Common myeloid progenitor, CD34-positive (primary cell): ENCODE results near the gene TSPAN3.

ENCODE experiments used
- CTCF ChIA-PET: fragments of 350-600 bp; sonication (Branson Sonifier 250); formaldehyde crosslinking; loops from one replicate; lab custom pipeline; 2021; ENCODE audit warnings: antibody characterized with exemption; lab: Charles Lee
- POLR2A ChIA-PET: fragments of 350-600 bp; sonication (Branson Sonifier 250); formaldehyde crosslinking; loops from one replicate; lab custom pipeline; 2021; ENCODE audit warnings: antibody characterized with exemption; lab: Charles Lee
- DNase-seq, 3 donors: peaks; one replicate each; pipeline versions ENCODE4 v3.0.0 to v3.0.0-alpha.2; 2013
- H3K27ac ChIP-seq, 2 experiments: 1 replicate in 1 of 2; 2 replicates in 1 of 2; pipeline ENCODE4 v1.7.0; 2013; ENCODE audit warnings: inconsistent platforms in 2 of 2, low read length in 2 of 2, mild to moderate bottlenecking in 2 of 2, low read depth in 1 of 2, moderate library complexity in 1 of 2; ENCODE audit not compliant: severe bottlenecking in 2 of 2, insufficient read depth in 1 of 2, poor library complexity in 1 of 2
- H3K27me3 ChIP-seq, 5 experiments: replicated peaks in 2 of 5; 1 replicate in 3 of 5; 2 replicates in 2 of 5; pipeline versions ENCODE4 v1.6.1 to v1.7.0; 2013; ENCODE audit warnings: low read length in 4 of 5, mild to moderate bottlenecking in 2 of 5, moderate library complexity in 2 of 5, inconsistent platforms in 1 of 5; ENCODE audit not compliant: insufficient read depth in 5 of 5, control insufficient read depth in 4 of 5
- H3K36me3 ChIP-seq, 4 experiments: 1 replicate in 2 of 4; 2 replicates in 2 of 4; pipeline versions ENCODE4 v1.6.1 to v1.7.0; 2013; ENCODE audit warnings: low read length in 3 of 4, control low read depth in 1 of 4, mild to moderate bottlenecking in 1 of 4; ENCODE audit not compliant: control insufficient read depth in 4 of 4, insufficient read depth in 4 of 4
- H3K4me1 ChIP-seq, 4 experiments: 1 replicate in 3 of 4; 2 replicates in 1 of 4; pipeline versions ENCODE4 v1.6.1 to v1.7.1; 2013; ENCODE audit warnings: low read length in 3 of 4, mild to moderate bottlenecking in 3 of 4, control low read depth in 1 of 4, inconsistent platforms in 1 of 4, moderate library complexity in 1 of 4; ENCODE audit not compliant: control insufficient read depth in 4 of 4, insufficient read depth in 4 of 4; ENCODE audit errors: control extremely low read depth in 1 of 4
- H3K4me3 ChIP-seq, 7 experiments: 1 replicate in 4 of 7; 2 replicates in 3 of 7; pipeline versions ENCODE4 v1.5.1 to v1.7.0; 2013; ENCODE audit warnings: mild to moderate bottlenecking in 7 of 7, low read length in 6 of 7, moderate library complexity in 6 of 7, inconsistent platforms in 2 of 7, low read depth in 2 of 7, control low read depth in 1 of 7; ENCODE audit not compliant: insufficient read depth in 4 of 7, control insufficient read depth in 1 of 7; ENCODE audit errors: extremely low read depth in 1 of 7
- H3K9me3 ChIP-seq, 5 experiments: 1 replicate in 4 of 5; 2 replicates in 1 of 5; pipeline versions ENCODE4 v1.6.1 to v1.7.1; 2013; ENCODE audit warnings: low read length in 4 of 5, mild to moderate bottlenecking in 2 of 5, inconsistent platforms in 1 of 5, low read depth in 1 of 5, moderate library complexity in 1 of 5; ENCODE audit not compliant: control insufficient read depth in 4 of 5, insufficient read depth in 2 of 5; ENCODE audit errors: control extremely low read depth in 1 of 5
- WGBS: methylation state at CpG from one replicate; pipeline ENCODE4 v1.1.5; 2013; ENCODE audit not compliant: insufficient coverage; 5-methylcytosine and 5-hydroxymethylcytosine counted together

The TSPAN3 gene

DNA sequence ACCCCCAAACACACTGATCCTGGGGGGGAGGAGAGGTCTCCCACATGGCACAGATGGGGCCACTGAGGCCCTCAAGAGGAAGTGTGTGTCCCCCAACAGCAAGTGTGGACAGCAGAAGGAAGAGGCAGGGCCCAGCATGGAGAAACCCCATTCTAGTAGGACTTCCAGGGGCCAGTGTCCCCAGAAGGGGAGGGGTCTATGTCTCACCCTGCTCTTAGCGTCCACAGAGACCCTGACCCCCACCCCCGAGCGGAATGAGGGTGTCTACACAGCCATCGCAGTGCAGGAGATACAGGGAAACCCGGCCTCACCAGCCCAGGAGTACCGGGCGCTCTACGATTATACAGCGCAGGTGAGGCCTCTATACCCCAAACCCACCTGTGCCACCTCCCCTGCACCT is 35.3 kb downstream of the TSPAN3 start:
- WGBS: 100% methylated on average over 4 of the region's 9 CpGs
- Histone ChIP-seq H3K36me3 (peaks cover 7 to 49% (median 26%) of the 10 kb centered on the region in 4 experiments), H3K9me3 (peaks cover 0 to 13% (median 0%) of the 10 kb centered on the region in 5 experiments), H3K4me1 (peaks cover 0 to 17% (median 9%) of the 10 kb centered on the region in 4 experiments), H3K27me3 (no peaks in the 10 kb centered on the region), H3K27ac (no peak overlapping the region), H3K4me3 (no peak overlapping the region)
- POLR2A ChIA-PET: no interaction called here
- no peak for DNase-seq
- CTCF ChIA-PET: interaction anchor here (0.8 to 18.2 kb wide), 11 partner anchors 9 to 507 kb away, joined by 3 to 269 read pairs (median 3); no protein-coding TSS in a partner anchor

DNA sequence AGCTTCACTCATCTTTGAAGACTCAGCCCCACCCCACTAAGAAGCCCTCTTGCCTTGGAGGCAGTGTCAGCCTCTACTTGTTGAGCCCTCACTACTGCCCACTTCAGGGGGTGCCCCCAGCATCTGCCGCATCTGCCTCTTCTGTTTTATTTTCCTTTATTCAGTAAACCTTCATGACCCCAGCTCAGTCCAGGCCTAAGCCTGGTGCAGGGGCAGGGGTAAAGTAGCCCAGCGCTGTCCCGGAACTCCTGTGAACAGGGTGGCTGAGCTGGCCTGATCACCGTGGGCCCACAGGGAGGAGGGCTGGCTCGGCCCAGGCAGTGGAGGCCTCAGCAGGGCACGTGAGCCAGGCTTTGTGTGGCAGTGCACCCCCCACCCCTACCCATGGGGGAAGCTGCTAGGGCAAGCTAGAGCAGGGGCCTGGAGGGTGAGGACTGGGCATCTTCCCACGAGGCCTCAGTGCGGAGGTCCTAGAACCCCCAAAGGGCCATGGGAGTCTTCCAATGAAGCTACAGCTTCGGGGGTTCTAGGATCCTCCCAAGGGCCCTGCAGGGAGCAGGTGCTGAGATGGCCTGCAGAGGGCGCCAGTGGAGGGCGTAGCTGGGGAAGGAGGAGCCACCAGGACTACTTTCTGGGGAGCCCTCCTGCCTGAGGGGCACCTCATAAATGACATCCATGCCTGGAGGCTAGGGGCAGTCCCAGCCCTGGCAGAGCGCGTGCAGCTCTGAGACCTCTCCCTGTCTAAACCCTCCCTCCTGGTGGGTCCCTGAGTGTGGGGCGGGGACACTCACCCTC is 36.0 kb downstream of the TSPAN3 start:
- CTCF ChIA-PET: interaction anchor here (0.8 to 18.2 kb wide), 13 partner anchors 10 to 508 kb away, joined by 3 to 269 read pairs (median 3); no protein-coding TSS in a partner anchor
- Histone ChIP-seq H3K4me1 (peaks cover 0 to 19% (median 9%) of the 10 kb centered on the region in 4 experiments), H3K27me3 (no peaks in the 10 kb centered on the region), H3K4me3 (no peak overlapping the region), H3K27ac (no peak overlapping the region), H3K9me3 (peaks cover 0 to 13% (median 0%) of the 10 kb centered on the region in 5 experiments), H3K36me3 (peaks cover 7 to 46% (median 26%) of the 10 kb centered on the region in 4 experiments)
- peak; percentile 30 to 60 (median 55) for DNase-seq
- WGBS: 89% methylated on average over 12 of the region's 14 CpGs
- POLR2A ChIA-PET: no interaction called here

DNA sequence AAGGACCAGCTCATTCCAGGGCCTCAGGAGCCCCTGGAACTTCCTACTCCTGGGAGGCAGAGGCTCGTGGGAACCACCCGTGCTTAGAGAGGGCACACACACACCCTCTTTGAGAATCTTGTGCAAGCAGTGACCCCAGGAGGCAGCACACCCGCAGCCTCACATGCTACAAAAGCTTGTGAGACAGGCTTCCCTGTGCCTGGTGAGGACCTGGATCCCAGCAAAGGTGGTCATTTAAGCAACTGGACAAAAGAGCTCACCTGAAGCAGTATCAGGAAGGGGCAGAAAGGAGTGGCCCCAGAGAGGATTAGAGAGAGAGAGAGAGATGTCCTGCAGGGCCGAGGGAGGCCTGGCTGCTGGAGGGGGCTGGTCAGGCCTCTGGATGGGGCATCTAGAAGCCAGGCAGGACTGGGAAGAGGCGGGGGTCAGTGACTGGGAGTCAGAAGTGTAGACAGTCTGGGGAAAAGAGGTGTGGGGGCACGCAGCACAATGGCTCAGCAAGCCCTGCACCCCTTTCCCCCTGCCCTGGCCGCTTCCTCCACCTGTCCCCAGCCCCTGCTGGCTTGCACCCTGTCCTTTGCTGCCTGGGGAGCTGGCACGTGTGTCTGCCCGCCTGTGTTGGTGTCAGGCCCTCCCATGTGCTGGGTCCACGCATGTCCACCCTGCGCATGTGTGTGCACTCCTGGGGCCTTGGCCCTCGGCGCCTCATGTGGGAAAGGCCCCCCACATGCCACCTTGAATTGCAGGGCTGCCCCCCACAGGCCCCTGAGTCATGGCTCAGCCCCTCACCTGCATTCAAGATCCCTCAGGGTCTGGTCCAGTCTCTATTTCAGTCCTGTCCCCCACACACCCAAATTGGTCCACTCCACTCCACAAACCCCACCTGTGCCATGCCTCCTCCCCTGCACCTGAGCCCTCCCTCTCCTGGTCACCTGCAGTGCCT is 36.9 kb downstream of the TSPAN3 start:
- Histone ChIP-seq H3K9me3 (peaks cover 0 to 13% (median 0%) of the 10 kb centered on the region in 5 experiments), H3K4me3 (no peak overlapping the region), H3K4me1 (peaks cover 0 to 22% (median 9%) of the 10 kb centered on the region in 4 experiments), H3K27ac (no peak overlapping the region), H3K27me3 (no peaks in the 10 kb centered on the region), H3K36me3 (peaks cover 2 to 40% (median 25%) of the 10 kb centered on the region in 4 experiments)
- ChIA-PET CTCF (interaction anchor here (0.8 to 18.2 kb wide), 7 partner anchors 9 to 75 kb away, joined by 3 to 269 read pairs (median 3); no protein-coding TSS in a partner anchor), POLR2A (no interaction called here)
- no peak for DNase-seq
- over 99% methylated on average over 10 of the region's 13 CpGs for WGBS

DNA sequence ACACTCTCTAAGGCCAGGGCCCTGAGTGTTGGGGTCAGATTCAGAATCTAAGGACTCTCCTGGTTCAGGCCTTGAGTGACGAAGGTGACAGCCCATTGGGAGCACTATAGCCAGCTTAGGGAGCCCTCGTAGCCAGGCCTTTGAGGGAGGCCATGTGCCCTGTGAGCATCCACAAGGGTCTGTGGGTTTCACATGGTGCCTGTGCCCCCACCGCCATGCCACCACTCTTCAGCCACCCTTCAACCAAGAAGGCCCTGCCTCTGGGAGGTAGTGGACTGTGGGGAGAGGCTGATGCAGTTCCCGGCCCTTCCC is 37.5 kb downstream of the TSPAN3 start:
- Histone ChIP-seq H3K4me1 (peaks cover 0 to 28% (median 9%) of the 10 kb centered on the region in 4 experiments), H3K27ac (no peak overlapping the region), H3K9me3 (peaks cover 0 to 10% (median 0%) of the 10 kb centered on the region in 5 experiments), H3K27me3 (no peaks in the 10 kb centered on the region), H3K36me3 (peaks cover 2 to 43% (median 22%) of the 10 kb centered on the region in 4 experiments), H3K4me3 (no peak overlapping the region)
- 97% methylated on average over 4 of the region's 4 CpGs for WGBS
- ChIA-PET CTCF (interaction anchor here (0.8 to 18.2 kb wide), 3 partner anchors 9 to 57 kb away, joined by 3 to 269 read pairs (median 6); partner anchors contain the start of gene PSTPIP1), POLR2A (no interaction called here)
- DNase-seq: no peak

DNA sequence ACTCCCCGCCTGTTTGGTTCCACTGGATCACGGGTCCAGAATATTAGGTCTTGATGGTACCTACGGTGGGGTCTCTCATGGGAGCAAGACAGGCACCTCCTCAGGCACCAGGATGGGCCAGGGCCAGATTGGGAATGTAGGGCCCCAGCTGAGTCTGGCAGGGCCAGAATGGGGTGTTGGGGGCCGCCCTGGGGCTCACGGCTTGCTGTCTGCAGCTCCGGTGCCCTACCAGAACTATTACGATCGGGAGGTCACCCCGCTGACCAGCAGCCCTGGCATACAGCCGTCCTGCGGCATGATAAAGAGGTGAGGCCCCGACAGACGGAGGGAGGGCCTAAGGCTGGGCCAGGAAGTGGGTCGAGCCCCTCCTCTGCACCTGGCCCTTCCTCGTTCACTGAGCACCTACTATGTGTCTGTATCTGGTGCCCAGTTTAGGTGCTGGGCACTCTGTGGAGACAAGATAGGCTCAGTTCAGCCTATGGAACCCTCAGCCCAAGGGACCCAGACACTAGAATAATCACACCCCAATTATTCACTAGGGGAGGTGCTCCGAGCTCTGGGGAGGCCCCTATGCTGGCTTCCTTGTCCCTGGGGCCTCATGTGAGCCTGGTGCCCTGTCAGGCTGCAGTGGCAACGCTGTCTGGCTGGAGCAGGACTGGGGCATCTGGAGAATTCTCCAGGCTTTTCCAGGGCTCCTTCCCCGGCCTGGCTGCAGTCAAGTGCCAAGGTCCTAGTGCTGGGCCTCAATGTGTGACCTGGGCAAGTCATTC is 38.1 kb downstream of the TSPAN3 start:
- Histone ChIP-seq H3K27me3 (no peaks in the 10 kb centered on the region), H3K4me3 (no peak overlapping the region), H3K27ac (no peak overlapping the region), H3K4me1 (peaks cover 0 to 28% (median 9%) of the 10 kb centered on the region in 4 experiments), H3K9me3 (peaks cover 0 to 7% (median 0%) of the 10 kb centered on the region in 5 experiments), H3K36me3 (peaks cover 2 to 42% (median 23%) of the 10 kb centered on the region in 4 experiments)
- POLR2A ChIA-PET: no interaction called here
- CTCF ChIA-PET: interaction anchor here (0.8 to 18.2 kb wide), 7 partner anchors 8 to 92 kb away, joined by 3 to 269 read pairs (median 5); partner anchors contain the start of gene PSTPIP1
- WGBS: 94% methylated on average over 18 of the region's 18 CpGs
- DNase-seq: no peak

DNA sequence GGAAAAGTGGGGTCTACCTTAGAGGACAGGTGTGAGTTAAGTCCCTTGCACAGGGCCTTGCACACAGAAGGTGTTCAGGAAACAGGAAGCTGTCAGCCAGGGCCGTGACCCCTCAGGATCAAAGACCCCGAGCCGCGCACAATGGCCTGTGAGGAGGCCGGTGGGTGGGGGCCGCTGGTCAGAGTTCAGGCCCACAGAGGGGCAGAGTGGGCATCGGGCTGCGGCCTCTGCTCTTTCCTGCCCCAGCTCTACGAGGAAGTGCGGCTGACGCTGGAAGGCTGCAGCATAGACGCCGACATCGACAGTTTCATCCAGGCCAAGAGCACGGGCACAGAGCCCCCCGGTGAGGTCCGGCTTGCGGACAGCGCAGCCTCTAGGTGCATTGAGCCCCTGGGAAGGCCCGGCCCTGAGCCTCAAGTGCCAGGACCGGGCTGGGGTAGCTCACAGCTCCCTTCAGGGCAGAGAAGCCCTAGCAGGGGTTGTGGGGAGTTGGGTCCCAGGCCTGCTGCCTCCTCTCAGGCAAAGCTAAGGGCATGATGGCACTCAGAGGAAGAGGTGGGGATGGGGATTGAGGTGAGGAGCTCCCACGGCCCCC is 38.8 kb downstream of the TSPAN3 start:
- no peak for DNase-seq
- WGBS: 94% methylated on average over 22 of the region's 22 CpGs
- POLR2A ChIA-PET: no interaction called here
- Histone ChIP-seq H3K27ac (no peak overlapping the region), H3K4me1 (peaks cover 0 to 31% (median 9%) of the 10 kb centered on the region in 4 experiments), H3K4me3 (no peak overlapping the region), H3K36me3 (peaks cover 0 to 35% (median 22%) of the 10 kb centered on the region in 4 experiments), H3K27me3 (no peaks in the 10 kb centered on the region), H3K9me3 (peaks cover 0 to 3% (median 0%) of the 10 kb centered on the region in 5 experiments)
- CTCF ChIA-PET: interaction anchor here (0.8 to 18.2 kb wide), 17 partner anchors 9 to 128 kb away, joined by 3 to 269 read pairs (median 4); partner anchors contain the start of gene PSTPIP1
